Measurements from ENCODE around the gene COQ10B.

COQ10B gene

DNA sequence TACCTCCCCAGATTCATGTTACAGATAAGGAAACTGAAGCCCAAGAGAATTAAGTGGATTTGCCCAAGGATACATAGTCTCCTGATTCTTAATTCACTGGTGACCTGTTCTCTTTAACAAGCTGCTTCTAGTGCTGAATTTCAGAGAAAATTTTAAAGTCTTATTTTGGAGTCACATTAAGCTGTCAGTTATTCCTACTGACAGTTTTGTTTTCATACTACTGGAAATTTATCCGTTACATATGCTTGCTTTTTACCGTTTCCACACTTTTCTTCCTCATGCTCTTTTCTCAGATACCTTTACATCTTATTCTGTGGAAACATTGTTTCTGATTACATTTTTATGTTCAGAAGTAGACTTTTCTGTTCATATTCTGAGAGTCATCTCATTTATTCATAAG, 63.8 kb downstream of the COQ10B start:
- DNase-seq (ENCODE audit: low read depth, low spot score), result no peak
- TF ChIP-seq, protein P1, sequence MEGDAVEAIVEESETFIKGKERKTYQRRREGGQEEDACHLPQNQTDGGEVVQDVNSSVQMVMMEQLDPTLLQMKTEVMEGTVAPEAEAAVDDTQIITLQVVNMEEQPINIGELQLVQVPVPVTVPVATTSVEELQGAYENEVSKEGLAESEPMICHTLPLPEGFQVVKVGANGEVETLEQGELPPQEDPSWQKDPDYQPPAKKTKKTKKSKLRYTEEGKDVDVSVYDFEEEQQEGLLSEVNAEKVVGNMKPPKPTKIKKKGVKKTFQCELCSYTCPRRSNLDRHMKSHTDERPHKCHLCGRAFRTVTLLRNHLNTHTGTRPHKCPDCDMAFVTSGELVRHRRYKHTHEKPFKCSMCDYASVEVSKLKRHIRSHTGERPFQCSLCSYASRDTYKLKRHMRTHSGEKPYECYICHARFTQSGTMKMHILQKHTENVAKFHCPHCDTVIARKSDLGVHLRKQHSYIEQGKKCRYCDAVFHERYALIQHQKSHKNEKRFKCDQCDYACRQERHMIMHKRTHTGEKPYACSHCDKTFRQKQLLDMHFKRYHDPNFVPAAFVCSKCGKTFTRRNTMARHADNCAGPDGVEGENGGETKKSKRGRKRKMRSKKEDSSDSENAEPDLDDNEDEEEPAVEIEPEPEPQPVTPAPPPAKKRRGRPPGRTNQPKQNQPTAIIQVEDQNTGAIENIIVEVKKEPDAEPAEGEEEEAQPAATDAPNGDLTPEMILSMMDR (IDR thresholded peaks at IDR 0.05; ENCODE audit: low read depth, low read length), result no peak
- H3K4me3 ChIP-seq (ENCODE audit: low read depth, low read length), result peak overlapping the region; percentile 92
- in situ Hi-C loops (cut with HindIII; ENCODE audit: low sequenced_read_pairs), result no loop called here

Measured in astrocyte of the spinal cord (primary cell).